NB4 (cell line): Measurements from ENCODE around the gene ERP29.

Experiments
- MYC ChIP-seq: IDR thresholded peaks from 2 replicates; pipeline ENCODE4 v1.6.1; 2011; ENCODE audit warnings: low read depth, low read length
- TF ChIP-seq, protein P1 (sequence below): IDR thresholded peaks from one replicate; pipeline ENCODE4 v1.5.1; 2012; ENCODE audit warnings: low read depth, low read length

DNA sequence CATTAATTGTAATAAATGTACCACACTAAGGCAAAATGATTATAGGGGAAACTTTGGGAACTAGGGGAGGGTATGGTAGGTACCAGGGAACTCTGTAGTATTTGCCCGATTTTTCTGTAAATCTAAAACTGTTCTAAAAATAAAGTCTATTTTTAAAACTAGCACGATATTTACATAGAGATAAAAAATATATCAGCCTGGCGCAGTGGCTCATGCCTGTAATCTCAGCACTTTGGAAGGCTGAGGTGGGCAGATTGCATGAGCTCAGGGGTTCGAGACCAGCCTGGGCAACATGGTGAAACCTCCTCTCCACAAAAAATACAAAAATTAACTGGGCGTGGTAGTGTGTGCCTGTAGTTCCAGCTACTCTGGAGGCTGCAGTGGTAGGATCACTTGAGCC, 32.6 kb upstream of the ERP29 start:
- TF ChIP-seq, protein P1, sequence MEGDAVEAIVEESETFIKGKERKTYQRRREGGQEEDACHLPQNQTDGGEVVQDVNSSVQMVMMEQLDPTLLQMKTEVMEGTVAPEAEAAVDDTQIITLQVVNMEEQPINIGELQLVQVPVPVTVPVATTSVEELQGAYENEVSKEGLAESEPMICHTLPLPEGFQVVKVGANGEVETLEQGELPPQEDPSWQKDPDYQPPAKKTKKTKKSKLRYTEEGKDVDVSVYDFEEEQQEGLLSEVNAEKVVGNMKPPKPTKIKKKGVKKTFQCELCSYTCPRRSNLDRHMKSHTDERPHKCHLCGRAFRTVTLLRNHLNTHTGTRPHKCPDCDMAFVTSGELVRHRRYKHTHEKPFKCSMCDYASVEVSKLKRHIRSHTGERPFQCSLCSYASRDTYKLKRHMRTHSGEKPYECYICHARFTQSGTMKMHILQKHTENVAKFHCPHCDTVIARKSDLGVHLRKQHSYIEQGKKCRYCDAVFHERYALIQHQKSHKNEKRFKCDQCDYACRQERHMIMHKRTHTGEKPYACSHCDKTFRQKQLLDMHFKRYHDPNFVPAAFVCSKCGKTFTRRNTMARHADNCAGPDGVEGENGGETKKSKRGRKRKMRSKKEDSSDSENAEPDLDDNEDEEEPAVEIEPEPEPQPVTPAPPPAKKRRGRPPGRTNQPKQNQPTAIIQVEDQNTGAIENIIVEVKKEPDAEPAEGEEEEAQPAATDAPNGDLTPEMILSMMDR, result no peak
- TF ChIP-seq MYC, result no peak
